Stomach (tissue), 9 donors: ENCODE data around the gene F2R. TPM values are rescaled to one million over a fixed set of nuclear protein-coding genes. Genes with fewer than 3 reads are reported as not detected.
A peak's percentile ranks its signal among the peaks of the same experiment; 100 is the strongest.

Experiments used
- DNase-seq, 2 donors: peaks; one replicate each; pipeline versions ENCODE4 v3.0.0 to v3.0.0-alpha.2; 2013 to 2019
- H3K27ac ChIP-seq, 5 donors: fragments of 200-600 bp in 4 of 5; sonication (generic) in 4 of 5; one replicate each; pipeline ENCODE4 v1.5.1; 2013 to 2019; ENCODE audit warnings: mild to moderate bottlenecking in 1 of 5, moderate library complexity in 1 of 5
- H3K27me3 ChIP-seq, 3 donors: fragments of 200-600 bp; sonication (generic); one replicate each; pipeline ENCODE4 v1.5.1; 2017 to 2019; ENCODE audit warnings: mixed run types in 1 of 3
- H3K36me3 ChIP-seq, 4 donors: fragments of 200-600 bp; sonication (generic); 1 replicate in 3 of 4; 2 replicates in 1 of 4; pipeline ENCODE4 v1.5.1; 2016 to 2019
- H3K4me1 ChIP-seq, 4 donors: fragments of 200-600 bp; sonication (generic); one replicate each; pipeline ENCODE4 v1.5.1; 2016 to 2019
- H3K4me3 ChIP-seq, 4 donors: fragments of 200-600 bp; sonication (generic) in 3 of 4; one replicate each; pipeline ENCODE4 v1.5.1; 2016 to 2019; ENCODE audit warnings: mild to moderate bottlenecking in 1 of 4
- H3K9me3 ChIP-seq, 4 donors: fragments of 200-600 bp; sonication (generic); one replicate each; pipeline ENCODE4 v1.5.1; 2016 to 2019
- CTCF ChIP-seq, 7 experiments: fragments of 450-650 bp in 4 of 7; fragments of 200-600 bp in 3 of 7; sonication (generic) in 3 of 7; IDR thresholded peaks; one replicate each; pipeline ENCODE4 v1.5.1; 2016 to 2019; ENCODE audit warnings: antibody characterized with exemption in 7 of 7, control low read depth in 2 of 7, mild to moderate bottlenecking in 1 of 7
- EP300 ChIP-seq: sonication (generic); formaldehyde crosslinking; IDR thresholded peaks from one replicate; pipeline ENCODE4 v1.6.1; 2017; ENCODE audit warnings: antibody characterized with exemption
- POLR2A ChIP-seq, 4 donors: fragments of 450-650 bp; IDR thresholded peaks; one replicate each; pipeline ENCODE4 v1.6.1; 2016; ENCODE audit warnings: antibody characterized with exemption in 4 of 4, control low read depth in 2 of 4, mild to moderate bottlenecking in 1 of 4, moderate library complexity in 1 of 4
- POLR2AphosphoS5 ChIP-seq, 3 donors: sonication (generic); formaldehyde crosslinking; IDR thresholded peaks; one replicate each; pipeline ENCODE4 v1.6.1; 2016; ENCODE audit warnings: antibody characterized with exemption in 3 of 3
- WGBS, 5 donors: extraction: QIAGEN DNeasy Blood & Tissue Kit in 3 of 5; methylation state at CpG; one replicate each; pipeline versions ENCODE4 v1.1.5 to v1.1.7; 2013 to 2018; 5-methylcytosine and 5-hydroxymethylcytosine counted together
- intact Hi-C: fragments of 100-400 bp; cut with DNase I; formaldehyde crosslinking; loops from one replicate; pipeline ENCODE4 v1.15.1; 2023; ENCODE audit warnings: low total_unique reads
- polyA plus RNA-seq, 3 donors: library from polyadenylated mRNA; stranded (reverse); fragments of 200-250 nt; gene quantifications; one replicate each; pipeline ENCODE4 v1.2.3, GENCODE V29; 2013
- total RNA-seq, 5 donors: library from RNA; depleted of rRNA; stranded (reverse); fragments of >200 nt; gene quantifications; one replicate each; pipeline versions ENCODE4 v1.1.0 to v1.2.3, GENCODE V29; 2014 to 2016
- donor health status: healthy with polysubstance abuse.
- donor health status: Bipolar disorder and iron deficiency.
- donor health status: healthy.

F2R gene
- total and polyA plus RNA-seq, 8 donors: 1.4 to 16.2 (median 5.8) TPM; not detected in 1

GRCh38 chr5:76682387-76682786 is 33.5 kb upstream of the F2R start:
- H3K4me1 ChIP-seq: peaks cover 0 to 6% (median 5%) of the 10 kb centered on the region in 4 donors
- H3K36me3 ChIP-seq: peaks cover 0 to 43% (median 22%) of the 10 kb centered on the region in 4 donors
- peak in 1 of 2 donors; percentile 32 for DNase-seq
- 74 to 85% (median 76%) methylated on average over 2 of the region's 2 CpGs for WGBS, 5 donors
- H3K4me3 ChIP-seq: no peak overlapping the region
- intact Hi-C loops: no loop called here
- no peaks in the 10 kb centered on the region for H3K9me3 ChIP-seq
- H3K27me3 ChIP-seq: no peaks in the 10 kb centered on the region
- TF ChIP-seq POLR2A (IDR thresholded peaks at IDR 0.05) (no peak), POLR2AphosphoS5 (IDR thresholded peaks at IDR 0.05) (no peak), EP300 (no peak)
- H3K27ac ChIP-seq: no peak overlapping the region

DNA sequence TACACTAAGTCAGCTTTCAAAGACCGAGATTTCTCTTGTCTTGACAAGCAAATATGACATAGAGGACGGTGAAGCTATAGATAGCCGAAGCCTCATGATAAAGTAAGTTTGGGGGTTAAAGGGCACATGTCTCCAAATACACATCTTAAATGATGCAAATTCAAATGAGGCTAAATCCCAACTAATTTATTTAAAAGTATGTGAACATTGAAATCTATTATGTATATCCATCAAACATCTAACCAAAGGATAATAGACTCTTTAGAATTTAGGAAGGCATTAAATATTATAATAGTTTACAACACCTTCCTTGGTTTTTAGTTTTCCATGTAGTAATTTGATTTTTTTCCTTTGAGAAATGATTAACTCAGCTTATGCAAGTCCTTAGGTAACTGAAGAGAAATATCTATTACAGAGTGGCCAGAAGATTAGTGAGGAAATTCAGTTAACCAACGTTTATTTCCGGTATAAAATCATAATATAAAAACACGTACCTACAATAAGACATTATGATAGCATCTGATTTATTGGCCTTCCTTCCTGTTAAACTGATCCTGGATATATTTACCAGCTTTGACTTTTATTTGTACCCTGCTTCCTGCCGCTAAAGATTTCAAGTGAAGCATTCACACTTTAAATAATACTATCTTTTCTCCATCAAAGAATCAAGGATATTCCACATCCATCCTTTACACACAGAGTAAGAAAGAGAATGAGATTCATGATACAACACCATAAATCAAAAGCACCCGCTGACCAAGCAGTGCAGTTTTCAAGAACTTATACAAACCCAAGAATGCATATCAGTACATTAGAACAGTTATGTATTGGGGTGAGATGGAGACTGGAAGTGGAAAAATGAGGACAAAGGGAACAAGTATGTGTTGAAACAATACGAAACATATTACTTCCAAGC is 31.9 kb upstream of the F2R start:
- no peak overlapping the region for H3K4me3 ChIP-seq
- 69 to 81% (median 79%) methylated on average over 9 of the region's 9 CpGs for WGBS, 5 donors
- H3K27me3 ChIP-seq: no peaks in the 10 kb centered on the region
- DNase-seq: no peak
- intact Hi-C loops: no loop called here
- H3K4me1 ChIP-seq: peaks cover 0 to 6% (median 5%) of the 10 kb centered on the region in 4 donors
- no peak for TF ChIP-seq POLR2AphosphoS5 (IDR thresholded peaks at IDR 0.05)
- TF ChIP-seq CTCF (IDR thresholded peaks at IDR 0.05): no peak
- TF ChIP-seq POLR2A (IDR thresholded peaks at IDR 0.05): no peak
- TF ChIP-seq EP300: no peak
- peaks cover 0 to 43% (median 15%) of the 10 kb centered on the region in 4 donors for H3K36me3 ChIP-seq
- no peak overlapping the region for H3K27ac ChIP-seq
- no peaks in the 10 kb centered on the region for H3K9me3 ChIP-seq

- intact Hi-C loops: no loop called here
- no peak overlapping the region for H3K4me3 ChIP-seq
- no peak for TF ChIP-seq CTCF (IDR thresholded peaks at IDR 0.05)
- no peak for TF ChIP-seq POLR2AphosphoS5 (IDR thresholded peaks at IDR 0.05)
- no peak for TF ChIP-seq POLR2A (IDR thresholded peaks at IDR 0.05)
- no peak for TF ChIP-seq EP300
- no peaks in the 10 kb centered on the region for H3K27me3 ChIP-seq
- H3K9me3 ChIP-seq: no peaks in the 10 kb centered on the region
- H3K36me3 ChIP-seq: peaks cover 0 to 43% (median 17%) of the 10 kb centered on the region in 4 donors
- DNase-seq: no peak
- no peak overlapping the region for H3K27ac ChIP-seq
- 84 to 100% (median 91%) methylated on average over 5 of the region's 5 CpGs for WGBS, 5 donors
- H3K4me1 ChIP-seq: peaks cover 0 to 6% (median 5%) of the 10 kb centered on the region in 4 donors
Observed at GRCh38 chr5:76684756-76685519, 31.0 kb upstream of the F2R start.

DNA sequence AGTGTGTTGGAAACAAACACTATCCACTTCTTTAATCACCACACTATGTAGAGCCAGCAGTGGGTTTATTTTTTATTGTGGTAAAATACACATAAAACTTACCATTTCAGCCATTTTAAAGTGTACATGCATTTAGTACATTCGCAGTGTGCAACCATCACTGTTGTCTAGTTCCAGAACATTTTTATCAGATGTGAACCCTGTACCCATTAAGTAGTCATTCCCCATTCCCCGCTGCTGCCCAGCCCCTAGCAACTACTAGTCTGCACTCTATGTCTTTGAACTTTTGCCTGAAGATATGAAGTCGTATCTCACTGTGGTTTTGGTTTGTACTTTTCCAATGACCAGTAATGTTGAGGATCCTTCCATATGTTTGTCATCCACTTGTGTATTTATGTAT is 30.2 kb upstream of the F2R start:
- H3K27ac ChIP-seq: no peak overlapping the region
- H3K4me3 ChIP-seq: no peak overlapping the region
- no peak for DNase-seq
- no peaks in the 10 kb centered on the region for H3K9me3 ChIP-seq
- 84 to 94% (median 93%) methylated on average over 3 of the region's 3 CpGs for WGBS, 5 donors
- H3K4me1 ChIP-seq: peaks cover 1 to 9% (median 7%) of the 10 kb centered on the region in 4 donors
- no peaks in the 10 kb centered on the region for H3K27me3 ChIP-seq
- TF ChIP-seq EP300 (no peak), POLR2A (IDR thresholded peaks at IDR 0.05) (no peak), CTCF (IDR thresholded peaks at IDR 0.05) (no peak), POLR2AphosphoS5 (IDR thresholded peaks at IDR 0.05) (no peak)
- peaks cover 0 to 43% (median 18%) of the 10 kb centered on the region in 4 donors for H3K36me3 ChIP-seq
- intact Hi-C loops: no loop called here
